Spinal cord (tissue), 10 donors: ENCODE results near the gene DAND5. TPM values are rescaled to one million over a fixed set of nuclear protein-coding genes. Genes with fewer than 3 reads are reported as not detected.

Experiments used
- DNase-seq, 6 donors: peaks; one replicate each; pipeline versions ENCODE4 v3.0.0 to v3.0.0-alpha.2; 2013 to 2015; ENCODE audit warnings: low spot score in 6 of 6, low read depth in 4 of 6
- H3K27ac ChIP-seq: one replicate; pipeline ENCODE4 v1.5.1; 2013; ENCODE audit warnings: low read depth, low read length, control low read depth
- H3K27me3 ChIP-seq: one replicate; pipeline ENCODE4 v1.6.1; 2013; ENCODE audit warnings: low read length; ENCODE audit not compliant: control insufficient read depth, insufficient read depth
- H3K36me3 ChIP-seq: one replicate; pipeline ENCODE4 v1.6.1; 2013; ENCODE audit warnings: low read length; ENCODE audit not compliant: control insufficient read depth, insufficient read depth
- H3K4me1 ChIP-seq: one replicate; pipeline ENCODE4 v1.6.1; 2013; ENCODE audit warnings: low read length; ENCODE audit not compliant: control insufficient read depth, insufficient read depth
- H3K4me3 ChIP-seq: one replicate; pipeline ENCODE4 v1.5.1; 2013; ENCODE audit warnings: low read depth, low read length, control low read depth
- H3K9me3 ChIP-seq: one replicate; pipeline ENCODE4 v1.6.1; 2013; ENCODE audit warnings: low read length; ENCODE audit not compliant: control insufficient read depth, insufficient read depth
- WGBS: methylation state at CpG from one replicate; pipeline ENCODE4 v1.1.5; 2013; ENCODE audit warnings: missing lambda C conversion rate; ENCODE audit not compliant: insufficient coverage; 5-methylcytosine and 5-hydroxymethylcytosine counted together
- polyA plus RNA-seq, 2 donors: library from polyadenylated mRNA; unstranded; fragments of 120-200 nt; gene quantifications; one replicate each; pipeline ENCODE4 v1.2.1, GENCODE V29; 2013; ENCODE audit not compliant: insufficient read length in 2 of 2
- small RNA-seq: library from RNA; depleted of rRNA; stranded (forward); fragments of <200 nt; gene quantifications from one replicate; pipeline ENCODE3, GENCODE V24; 2014; ENCODE audit warnings: low replicate concordance
- total RNA-seq, 2 donors: library from RNA; depleted of rRNA in 1 of 2; stranded (reverse); fragments of 120-200 nt in 1 of 2; fragments of >200 nt in 1 of 2; gene quantifications; one replicate each; pipeline versions ENCODE4 v1.2.3 to v1.2.4, GENCODE V29; 2013 to 2014
- donor health status: healthy.

The DAND5 gene
- total and polyA plus RNA-seq, 4 donors = 0.28 to 0.49 (median 0.44) TPM; not detected in 1

DNA sequence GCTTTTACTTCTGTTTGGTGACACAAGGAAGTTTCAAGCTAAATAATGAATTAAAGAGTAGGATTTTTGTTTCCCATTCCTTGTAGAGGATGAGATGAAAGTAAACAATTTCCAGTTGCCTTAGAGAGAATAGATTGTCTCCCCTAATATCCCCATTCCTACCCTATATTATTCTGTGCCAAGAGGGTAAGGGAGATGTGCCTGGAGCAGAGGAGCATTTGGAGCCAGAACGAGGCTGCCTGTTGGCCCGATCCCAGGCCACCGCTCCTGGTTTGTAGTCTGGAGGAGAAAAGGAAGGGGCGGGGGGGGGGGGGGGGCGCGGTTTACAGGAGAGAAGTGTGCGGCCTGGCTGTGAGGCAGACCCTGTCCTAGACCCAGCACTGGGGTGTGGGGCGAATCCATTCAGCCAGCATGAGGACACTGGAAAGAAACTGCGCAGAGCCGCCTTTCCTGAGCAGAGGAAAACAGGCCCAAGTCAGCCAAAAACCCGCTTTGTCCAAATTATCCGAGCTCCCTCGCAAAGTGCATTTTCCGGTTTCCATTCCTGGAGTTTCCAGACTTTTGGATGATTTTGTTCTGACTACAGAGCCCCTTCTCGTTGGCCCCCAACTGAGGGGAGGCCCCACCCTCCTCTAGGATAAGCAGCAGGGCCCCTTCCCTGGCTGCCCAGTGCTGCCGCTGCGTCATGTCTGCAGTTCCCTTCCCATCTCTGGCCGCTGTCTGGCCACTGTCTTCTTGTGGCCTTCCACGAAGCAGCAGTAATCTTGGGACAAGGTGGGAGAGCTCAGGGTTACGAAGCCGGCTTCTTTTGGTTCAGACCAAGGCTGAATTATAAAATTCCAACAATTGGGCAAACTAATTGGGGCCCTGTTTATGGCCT, 48.9 kb downstream of the DAND5 start:
- no peaks in the 10 kb centered on the region for H3K36me3 ChIP-seq
- peak in 2 of 6 donors; percentile 84 to 94 for DNase-seq
- no peaks in the 10 kb centered on the region for H3K9me3 ChIP-seq
- peak overlapping the region; percentile 96 for H3K27ac ChIP-seq
- peak overlapping the region; percentile 21 for H3K4me3 ChIP-seq
- H3K4me1 ChIP-seq = peaks cover 85% of the 10 kb centered on the region
- peaks cover 82% of the 10 kb centered on the region for H3K27me3 ChIP-seq
- 22% methylated on average over 16 of the region's 21 CpGs for WGBS

DNA sequence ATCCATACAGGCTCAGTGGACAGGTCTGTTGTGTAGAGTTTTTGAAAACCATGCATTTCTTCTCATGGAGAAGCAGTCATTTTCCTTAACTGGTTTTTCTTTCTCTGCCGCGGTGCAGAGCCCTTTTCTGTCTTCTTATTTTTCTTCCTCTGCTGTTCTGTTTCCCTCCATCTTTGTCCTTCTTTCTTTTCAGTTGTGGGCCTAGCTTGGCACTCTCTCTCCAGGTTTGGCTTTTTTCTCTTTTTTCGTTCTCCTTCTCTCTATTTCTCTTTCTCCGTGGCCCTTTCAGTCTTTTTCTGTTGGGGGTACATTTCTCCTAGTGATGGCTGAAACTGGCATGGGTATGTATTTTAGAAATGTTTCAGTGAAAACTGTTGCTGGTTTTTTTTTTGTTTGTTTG, 50.0 kb downstream of the DAND5 start:
- Histone ChIP-seq H3K4me3 (no peak overlapping the region), H3K36me3 (no peaks in the 10 kb centered on the region), H3K27me3 (peaks cover 80% of the 10 kb centered on the region), H3K4me1 (peaks cover 80% of the 10 kb centered on the region), H3K9me3 (no peaks in the 10 kb centered on the region), H3K27ac (peak overlapping the region; percentile 96)
- WGBS = 35% methylated on average over 2 of the region's 4 CpGs
- DNase-seq = peak in 1 of 6 donors; percentile 55

DNA sequence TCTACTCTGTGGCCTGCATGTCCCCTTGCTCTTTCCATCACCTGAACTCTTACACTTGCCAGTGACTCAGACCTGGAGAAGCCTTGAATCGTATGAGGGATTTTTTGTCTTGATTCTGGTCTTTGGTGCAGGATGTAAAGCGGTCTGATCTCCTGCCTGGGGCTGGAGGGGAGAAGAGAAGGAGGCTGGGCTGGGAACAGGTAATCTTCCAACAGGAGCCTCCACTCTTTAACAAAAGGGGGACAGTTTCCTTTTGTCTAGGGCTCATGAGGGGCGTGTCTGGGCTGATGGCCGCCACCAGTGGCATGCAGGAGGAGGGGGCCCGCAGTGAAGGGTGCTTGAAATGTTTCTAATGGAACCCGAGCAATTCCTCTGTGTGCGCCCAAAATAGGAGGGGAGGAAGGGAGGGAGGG, 50.6 kb downstream of the DAND5 start:
- H3K9me3 ChIP-seq = no peaks in the 10 kb centered on the region
- peak in 1 of 6 donors; percentile 55 for DNase-seq
- no peak overlapping the region for H3K4me3 ChIP-seq
- peak overlapping the region; percentile 96 for H3K27ac ChIP-seq
- peaks cover 3% of the 10 kb centered on the region for H3K36me3 ChIP-seq
- H3K4me1 ChIP-seq = peaks cover 81% of the 10 kb centered on the region
- WGBS = 60% methylated on average over 1 of the region's 7 CpGs
- peaks cover 80% of the 10 kb centered on the region for H3K27me3 ChIP-seq

DNA sequence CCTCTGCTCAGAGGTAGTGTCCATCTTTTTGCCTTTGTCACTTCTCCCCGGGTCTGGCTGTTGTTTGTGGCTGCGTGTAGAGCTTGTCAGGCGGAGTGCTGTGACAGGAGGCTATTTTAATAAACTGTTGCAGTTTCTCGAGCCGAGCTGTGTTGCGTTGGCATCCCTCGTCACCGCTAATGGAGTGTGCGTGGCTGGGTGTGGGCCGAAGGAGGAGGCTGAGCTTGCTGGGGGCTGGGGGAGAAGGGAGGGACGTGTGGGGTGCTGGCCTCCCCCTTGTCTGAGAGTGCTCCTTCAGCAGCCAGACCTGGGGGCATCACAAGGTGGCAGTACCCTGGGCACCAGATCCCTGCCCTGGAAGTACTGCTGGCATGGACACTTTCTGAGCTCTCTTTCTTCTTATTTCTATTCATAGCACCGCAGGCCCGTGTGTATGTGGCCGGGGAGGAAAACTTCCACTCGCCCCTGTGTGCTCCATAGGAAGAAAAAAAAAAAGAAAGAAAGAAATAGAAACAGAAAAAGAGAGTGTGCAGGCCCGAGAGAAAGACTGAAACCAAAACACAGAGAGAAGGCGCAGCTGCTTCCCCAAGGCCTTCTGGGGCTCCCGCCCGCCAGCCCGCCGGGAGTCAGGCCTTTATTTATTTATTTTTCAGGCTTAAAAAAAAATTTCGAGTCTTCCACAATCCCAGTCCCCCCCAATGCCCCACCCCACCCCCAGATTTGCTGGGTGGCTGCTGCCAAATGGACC, 52.9 kb downstream of the DAND5 start:
- no peaks in the 10 kb centered on the region for H3K9me3 ChIP-seq
- WGBS = 11% methylated on average over 12 of the region's 22 CpGs
- peaks cover 9% of the 10 kb centered on the region for H3K36me3 ChIP-seq
- H3K4me1 ChIP-seq = peaks cover 77% of the 10 kb centered on the region
- peak overlapping the region; percentile 96 for H3K27ac ChIP-seq
- peaks cover 68% of the 10 kb centered on the region for H3K27me3 ChIP-seq
- peak in 1 of 6 donors; percentile 85 for DNase-seq
- H3K4me3 ChIP-seq = peak overlapping the region; percentile 24

DNA sequence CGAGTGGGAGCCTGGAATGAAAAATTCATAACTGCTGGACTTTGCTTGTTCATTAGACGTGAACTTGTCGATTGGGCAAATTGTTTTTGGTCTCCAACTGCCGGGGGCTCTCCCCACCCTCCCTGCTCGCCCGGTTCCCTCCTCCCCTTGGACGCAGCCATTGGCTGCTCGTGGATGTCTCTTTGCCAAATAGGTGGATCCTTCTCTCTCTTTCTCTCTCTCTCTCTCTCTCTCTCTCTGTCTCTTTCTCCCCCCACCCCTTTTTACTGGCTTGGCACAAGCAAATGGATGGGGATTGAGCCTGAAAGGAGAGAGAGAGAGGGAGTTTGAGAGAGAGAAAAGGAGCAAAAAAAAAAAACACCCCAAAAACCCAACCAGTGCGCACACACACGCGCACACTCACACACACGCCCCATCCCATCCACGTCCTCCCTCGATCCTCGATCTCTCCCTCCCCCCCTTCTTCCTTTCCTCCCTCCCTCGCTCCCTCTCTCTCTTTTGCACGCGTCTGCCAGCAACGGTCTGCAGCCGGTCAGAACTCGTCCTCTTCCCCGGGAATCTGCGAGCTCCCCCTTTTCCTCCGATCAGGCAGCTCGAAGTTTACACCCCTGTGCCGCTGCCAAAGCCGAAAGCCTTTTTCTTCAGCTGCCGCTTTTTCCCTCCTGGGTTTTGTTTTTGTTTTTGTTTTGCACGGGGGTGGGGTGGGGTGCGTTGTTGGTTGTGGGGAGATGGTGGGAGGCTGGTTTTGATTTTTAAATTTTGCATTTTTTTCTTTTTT, 53.7 kb downstream of the DAND5 start:
- H3K9me3 ChIP-seq = no peaks in the 10 kb centered on the region
- under 1% methylated on average over 18 of the region's 30 CpGs for WGBS
- DNase-seq = peak in 4 of 6 donors; percentile 61 to 98 (median 88)
- peak overlapping the region; percentile 96 for H3K27ac ChIP-seq
- peaks cover 9% of the 10 kb centered on the region for H3K36me3 ChIP-seq
- H3K4me1 ChIP-seq = peaks cover 76% of the 10 kb centered on the region
- H3K27me3 ChIP-seq = peaks cover 64% of the 10 kb centered on the region
- peak overlapping the region; percentile 38 for H3K4me3 ChIP-seq

DNA sequence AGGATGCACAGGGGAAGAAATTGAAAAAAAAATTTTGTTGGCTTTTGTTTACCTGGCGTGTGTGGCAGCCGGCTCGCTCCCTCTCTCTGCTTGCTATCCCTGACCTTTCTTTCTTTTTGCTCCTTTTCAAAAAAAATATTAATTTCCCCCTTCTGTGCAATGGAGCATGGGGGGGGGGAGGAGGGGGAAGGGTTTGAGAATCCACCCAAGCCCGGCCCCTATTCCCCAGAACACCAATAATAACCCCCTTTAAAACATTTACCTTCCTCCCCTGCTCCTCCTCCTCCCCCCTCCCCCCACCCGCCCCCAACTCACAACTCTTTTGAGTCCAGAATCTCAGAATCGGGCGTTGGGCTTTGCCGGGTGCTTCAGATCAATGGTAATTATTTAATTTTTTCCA, 54.3 kb downstream of the DAND5 start:
- Histone ChIP-seq H3K27ac (peak overlapping the region; percentile 96), H3K9me3 (no peaks in the 10 kb centered on the region), H3K27me3 (peaks cover 59% of the 10 kb centered on the region), H3K4me1 (peaks cover 76% of the 10 kb centered on the region), H3K4me3 (peak overlapping the region; percentile 53), H3K36me3 (peaks cover 9% of the 10 kb centered on the region)
- DNase-seq = peak in 2 of 6 donors; percentile 80 to 86
- WGBS = no CpG with 5 or more reads among the region's 8 CpGs

Small RNA genes lying within 50 kb of the gene (small RNA-seq; reads per million reads assigned to genes)
- gene MIR5695 (0.53 reads per million, percentile 58 among the genes with 10 or more reads in this experiment), gene MIR6515 (not detected)

Other genes with a start within 250 kb of the DAND5 start
- gene TNPO2, start 245.6 kb upstream of the DAND5 start, total RNA-seq = 10 to 100 TPM; 40.9 to 66.8 TPM
- gene TNPO2, start 245.6 kb upstream of the DAND5 start, polyA plus RNA-seq = 100 to 1,000 TPM; 146 to 155 TPM
- 100 to 1,000 TPM in 1 of 2 donors, 10 to 100 TPM in 1; 77.6 to 205 TPM for gene TRIR, start 234.9 kb upstream of the DAND5 start, total RNA-seq
- gene TRIR, start 234.9 kb upstream of the DAND5 start, polyA plus RNA-seq = 100 to 1,000 TPM; 220 to 224 TPM
- 10 to 100 TPM; 50.9 to 84.4 TPM for gene GET3, start 232.1 kb upstream of the DAND5 start, total RNA-seq
- 100 to 1,000 TPM; 119 to 120 TPM for gene GET3, start 232.1 kb upstream of the DAND5 start, polyA plus RNA-seq
- not detected for gene BEST2, start 217.8 kb upstream of the DAND5 start, total RNA-seq
- gene BEST2, start 217.8 kb upstream of the DAND5 start, polyA plus RNA-seq = under 1 TPM in 1 of 2 donors, not detected in 1; 0.24 TPM
- 10 to 100 TPM; 16.4 to 25.2 TPM for gene HOOK2, start 194.0 kb upstream of the DAND5 start, total RNA-seq
- 10 to 100 TPM; 40.0 to 65.2 TPM for gene HOOK2, start 194.0 kb upstream of the DAND5 start, polyA plus RNA-seq
- gene JUNB, start 178.1 kb upstream of the DAND5 start, total RNA-seq = 100 to 1,000 TPM in 1 of 2 donors, 10 to 100 TPM in 1; 90.7 to 119 TPM
- 10 to 100 TPM; 23.3 to 52.2 TPM for gene JUNB, start 178.1 kb upstream of the DAND5 start, polyA plus RNA-seq
- 100 to 1,000 TPM; 280 to 444 TPM for gene PRDX2, start 167.8 kb upstream of the DAND5 start, total RNA-seq
- gene PRDX2, start 167.8 kb upstream of the DAND5 start, polyA plus RNA-seq = 100 to 1,000 TPM; 435 to 476 TPM
- gene THSD8, start 167.5 kb upstream of the DAND5 start, total RNA-seq = 1 to 10 TPM in 1 of 2 donors, not detected in 1; 8.7 TPM
- 1 to 10 TPM; 5.9 to 6.5 TPM for gene THSD8, start 167.5 kb upstream of the DAND5 start, polyA plus RNA-seq
- gene RNASEH2A, start 163.0 kb upstream of the DAND5 start, total RNA-seq = 10 to 100 TPM; 11.3 to 18.0 TPM
- 10 to 100 TPM; 28.0 to 32.0 TPM for gene RNASEH2A, start 163.0 kb upstream of the DAND5 start, polyA plus RNA-seq
- 1 to 10 TPM; 1.1 to 1.8 TPM for gene RTBDN, start 135.0 kb upstream of the DAND5 start, total RNA-seq
- gene RTBDN, start 135.0 kb upstream of the DAND5 start, polyA plus RNA-seq = 1 to 10 TPM; 5.8 to 6.8 TPM
- 10 to 100 TPM; 12.2 to 39.1 TPM for gene MAST1, start 131.1 kb upstream of the DAND5 start, total RNA-seq
- gene MAST1, start 131.1 kb upstream of the DAND5 start, polyA plus RNA-seq = 100 to 1,000 TPM in 1 of 2 donors, 10 to 100 TPM in 1; 87.0 to 112 TPM
- 10 to 100 TPM; 11.7 to 19.7 TPM for gene DNASE2, start 88.1 kb upstream of the DAND5 start, total RNA-seq
- gene DNASE2, start 88.1 kb upstream of the DAND5 start, polyA plus RNA-seq = 10 to 100 TPM; 23.6 TPM
- 1 to 10 TPM; 2.1 to 3.2 TPM for gene KLF1, start 82.4 kb upstream of the DAND5 start, total RNA-seq
- under 1 TPM; 0.42 to 0.57 TPM for gene KLF1, start 82.4 kb upstream of the DAND5 start, polyA plus RNA-seq
- 10 to 100 TPM; 22.9 to 30.1 TPM for gene GCDH, start 78.4 kb upstream of the DAND5 start, total RNA-seq
- 10 to 100 TPM; 36.1 to 45.1 TPM for gene GCDH, start 78.4 kb upstream of the DAND5 start, polyA plus RNA-seq
- gene SYCE2, start 50.3 kb upstream of the DAND5 start, total RNA-seq = under 1 TPM in 1 of 2 donors, not detected in 1; 0.88 TPM
- gene SYCE2, start 50.3 kb upstream of the DAND5 start, polyA plus RNA-seq = 1 to 10 TPM; 5.3 to 6.0 TPM
- 10 to 100 TPM; 41.3 to 54.1 TPM for gene FARSA, start 35.9 kb upstream of the DAND5 start, total RNA-seq
- 10 to 100 TPM; 74.0 to 80.6 TPM for gene FARSA, start 35.9 kb upstream of the DAND5 start, polyA plus RNA-seq
- gene CALR, start 31.0 kb upstream of the DAND5 start, total RNA-seq = 100 to 1,000 TPM; 452 to 872 TPM
- gene CALR, start 31.0 kb upstream of the DAND5 start, polyA plus RNA-seq = 100 to 1,000 TPM; 521 to 592 TPM
- gene RAD23A, start 23.7 kb upstream of the DAND5 start, total RNA-seq = 10 to 100 TPM; 37.6 to 85.9 TPM
- gene RAD23A, start 23.7 kb upstream of the DAND5 start, polyA plus RNA-seq = 100 to 1,000 TPM; 101 to 109 TPM
- gene GADD45GIP1, start 12.4 kb upstream of the DAND5 start, total RNA-seq = 10 to 100 TPM in 1 of 2 donors, 1 to 10 TPM in 1; 9.7 to 24.2 TPM
- gene GADD45GIP1, start 12.4 kb upstream of the DAND5 start, polyA plus RNA-seq = 10 to 100 TPM; 50.3 to 55.6 TPM
- gene NFIX, start 25.9 kb downstream of the DAND5 start, total RNA-seq = 10 to 100 TPM; 53.3 to 61.8 TPM
- gene NFIX, start 25.9 kb downstream of the DAND5 start, polyA plus RNA-seq = 100 to 1,000 TPM; 175 to 198 TPM
- 10 to 100 TPM in 1 of 2 donors, 1 to 10 TPM in 1; 8.8 to 11.0 TPM for gene LYL1, start 133.3 kb downstream of the DAND5 start, total RNA-seq
- gene LYL1, start 133.3 kb downstream of the DAND5 start, polyA plus RNA-seq = 1 to 10 TPM; 7.7 TPM
- gene TRMT1, start 147.2 kb downstream of the DAND5 start, total RNA-seq = 10 to 100 TPM; 11.8 to 26.2 TPM
- gene TRMT1, start 147.2 kb downstream of the DAND5 start, polyA plus RNA-seq = 10 to 100 TPM; 38.7 to 47.5 TPM
- 10 to 100 TPM; 13.3 to 23.3 TPM for gene NACC1, start 148.7 kb downstream of the DAND5 start, total RNA-seq
- 10 to 100 TPM; 44.7 to 45.7 TPM for gene NACC1, start 148.7 kb downstream of the DAND5 start, polyA plus RNA-seq
- gene STX10, start 180.8 kb downstream of the DAND5 start, total RNA-seq = 10 to 100 TPM; 25.5 to 58.0 TPM
- 10 to 100 TPM; 69.4 to 71.3 TPM for gene STX10, start 180.8 kb downstream of the DAND5 start, polyA plus RNA-seq
- 10 to 100 TPM; 12.6 to 25.5 TPM for gene IER2, start 180.8 kb downstream of the DAND5 start, total RNA-seq
- gene IER2, start 180.8 kb downstream of the DAND5 start, polyA plus RNA-seq = 10 to 100 TPM; 38.1 to 56.2 TPM